Medulla oblongata (tissue), 1 donor: ENCODE results near the gene PDSS1.

Experiments used
- DNase-seq: peaks from one replicate; pipeline ENCODE4 v3.0.0-alpha.2; 2015; ENCODE audit errors: extremely low spot score

Gene PDSS1

DNA sequence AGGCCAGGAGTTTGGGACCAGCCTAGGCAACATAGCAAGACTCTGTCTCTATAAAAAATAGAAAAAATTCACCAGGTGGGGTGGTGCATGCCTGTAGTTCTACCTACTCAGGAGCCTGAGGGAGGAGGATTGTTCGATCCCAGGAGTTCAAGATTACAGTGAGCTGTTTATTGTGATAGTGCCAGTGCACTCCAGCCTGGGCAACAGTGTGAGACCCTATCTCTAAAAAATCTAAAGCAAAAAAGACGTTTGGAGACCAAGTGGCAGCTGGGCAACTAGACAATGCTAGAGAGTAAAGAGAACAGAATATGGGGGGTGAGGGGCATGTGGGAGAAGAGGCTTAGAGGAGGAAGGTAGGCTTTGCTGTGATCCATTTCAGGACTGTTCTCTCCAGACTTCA lies 1.4 kb downstream of the PDSS1 start:
- DNase-seq: no peak

DNA sequence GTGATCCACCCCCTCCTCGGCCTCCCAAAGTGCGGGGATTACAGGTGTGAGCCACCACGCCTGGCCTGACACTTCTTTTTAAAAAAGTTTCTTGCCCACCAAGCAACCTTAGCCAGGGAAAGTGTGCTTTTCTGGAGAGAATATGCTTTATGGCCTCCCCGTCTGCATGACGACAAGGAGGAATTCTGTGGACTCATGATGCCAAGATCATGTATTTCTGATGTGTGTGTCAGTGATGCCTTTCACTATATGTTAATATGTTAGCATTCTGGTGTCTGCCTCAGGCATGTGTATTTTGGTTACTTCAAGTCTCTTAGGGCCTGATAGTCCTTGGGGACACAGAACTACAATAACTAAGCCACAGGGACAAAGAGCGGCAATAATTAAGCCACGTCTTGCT lies 2.1 kb downstream of the PDSS1 start:
- no peak for DNase-seq

DNA sequence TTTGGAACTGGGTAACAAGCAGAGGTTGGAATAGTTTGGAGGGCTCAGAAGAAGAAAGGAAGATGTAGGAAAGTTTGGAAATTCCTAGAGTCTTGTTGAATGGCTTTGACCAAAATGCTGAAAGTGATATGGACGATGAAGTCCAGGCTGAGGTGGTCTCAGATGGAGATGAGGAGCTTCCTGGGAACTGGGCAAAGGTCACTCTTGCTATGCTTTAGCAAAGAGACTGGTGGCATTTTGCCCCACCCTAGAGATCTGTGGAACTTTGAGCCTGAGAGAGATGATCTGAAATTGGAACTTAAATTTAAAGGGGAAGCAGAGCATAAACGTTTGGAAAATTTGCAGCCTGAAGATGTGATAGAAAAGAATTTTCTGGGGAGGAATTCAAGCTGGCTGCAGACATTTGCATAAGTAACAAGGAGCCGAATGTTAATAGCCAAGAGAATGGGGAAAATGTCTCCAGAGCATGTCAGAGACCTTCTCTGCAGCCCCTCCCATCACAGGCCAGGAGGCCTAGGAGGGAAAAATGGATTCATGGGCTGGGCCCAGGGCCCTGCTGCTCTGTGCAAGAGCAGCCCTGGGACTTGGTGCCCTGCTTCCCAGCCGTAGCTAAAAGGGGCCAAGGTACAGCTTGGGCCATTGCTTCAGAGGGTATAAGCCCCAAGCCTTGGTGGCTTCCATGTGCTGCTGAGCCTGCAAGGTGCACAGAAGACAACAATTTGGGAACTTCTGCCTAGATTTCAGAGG lies 3.6 kb downstream of the PDSS1 start:
- DNase-seq: no peak

DNA sequence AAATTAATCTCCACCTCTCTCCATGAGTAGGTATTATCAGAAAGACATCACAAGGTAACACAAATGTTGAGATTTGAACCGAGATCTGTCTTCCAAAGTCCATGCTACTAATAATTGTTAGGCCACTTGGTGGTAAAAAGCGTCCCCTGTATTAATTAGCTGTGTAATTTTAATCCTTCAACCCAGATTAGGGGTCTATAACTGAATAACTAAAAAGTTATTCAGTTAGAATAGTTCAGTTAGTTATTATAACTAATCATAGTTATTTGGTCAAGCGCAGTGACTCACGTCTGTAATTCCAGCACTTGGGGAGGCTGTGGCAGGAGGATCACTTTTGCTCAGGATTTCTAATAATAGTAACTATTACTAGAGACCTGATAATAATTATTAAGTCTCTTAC lies 5.6 kb downstream of the PDSS1 start:
- no peak for DNase-seq

DNA sequence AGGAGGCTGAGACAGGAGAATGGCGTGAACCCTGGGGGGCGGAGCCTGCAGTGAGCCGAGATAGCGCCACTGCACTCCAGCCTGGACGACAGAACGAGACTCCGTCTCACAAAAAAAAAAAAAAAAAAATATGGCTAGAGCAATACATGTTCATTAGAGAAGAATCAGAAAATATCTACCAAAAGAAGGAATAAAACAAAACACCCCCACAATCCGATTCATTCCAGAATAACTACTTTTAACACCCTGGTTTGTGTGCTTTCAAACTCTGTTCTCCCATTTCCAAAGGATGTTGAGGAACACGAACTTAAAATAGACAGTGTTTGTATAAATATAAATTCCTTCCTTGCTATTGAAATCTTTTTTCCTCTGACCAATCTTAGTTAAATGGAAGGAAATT lies 6.5 kb downstream of the PDSS1 start:
- DNase-seq: no peak

DNA sequence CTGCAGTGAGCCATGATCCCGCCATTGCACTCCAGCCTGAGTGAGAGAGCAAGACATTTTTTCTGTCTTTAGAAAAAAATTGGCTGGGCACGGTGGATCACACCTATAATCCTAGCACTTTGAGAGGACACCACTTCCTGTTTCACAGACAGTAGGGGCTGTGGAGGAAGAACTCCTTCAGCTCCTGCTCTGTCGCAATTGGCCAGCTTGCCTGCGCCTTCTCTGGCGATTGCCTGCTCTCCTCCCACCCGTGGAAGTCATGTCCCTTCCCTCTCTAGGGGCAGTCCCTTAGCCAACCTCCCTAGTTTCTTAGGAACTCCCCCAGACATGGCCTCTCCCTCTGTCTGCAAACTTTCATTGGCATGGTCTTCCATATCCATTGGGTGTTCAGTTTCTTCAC lies 8.7 kb downstream of the PDSS1 start:
- DNase-seq: no peak

DNA sequence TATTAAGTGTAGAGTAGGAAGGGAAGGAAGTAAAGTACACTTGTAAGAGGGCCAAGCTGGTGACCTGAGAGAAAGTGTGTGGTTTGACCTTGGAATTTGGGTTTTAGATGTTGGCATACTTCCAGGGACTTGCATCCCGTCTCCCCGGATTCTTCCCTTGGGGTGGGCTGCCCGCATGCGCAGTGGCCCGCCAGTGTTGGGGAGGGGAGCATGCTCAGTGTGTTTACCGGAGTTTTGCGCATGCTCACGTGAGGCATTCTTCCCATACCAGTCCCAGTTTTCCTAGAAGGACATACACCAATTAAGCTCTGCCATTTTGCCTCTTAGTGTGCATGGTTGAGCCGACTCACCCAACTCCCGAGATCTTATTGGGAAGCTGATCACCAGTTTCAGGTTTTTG lies 9.4 kb downstream of the PDSS1 start:
- no peak for DNase-seq

DNA sequence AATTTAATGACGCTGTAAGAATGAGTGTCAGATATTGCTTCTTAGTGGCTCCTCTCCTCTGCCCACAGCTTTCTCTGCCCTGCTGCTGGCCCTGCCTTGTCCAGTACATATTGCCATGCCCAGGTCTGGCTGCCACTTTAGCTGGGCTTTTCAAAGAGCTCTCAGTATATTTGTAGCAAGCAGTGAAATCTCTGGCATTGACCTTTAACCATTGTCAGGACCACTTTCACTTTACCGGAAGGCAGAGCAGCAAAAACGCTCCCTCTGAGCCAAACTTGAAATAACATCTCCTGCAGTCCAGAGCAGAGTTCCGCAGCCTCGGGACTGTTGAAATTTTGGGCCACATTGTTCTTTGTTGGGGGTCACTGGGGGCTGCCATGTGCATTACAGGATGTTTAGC lies 13.8 kb downstream of the PDSS1 start:
- no peak for DNase-seq

DNA sequence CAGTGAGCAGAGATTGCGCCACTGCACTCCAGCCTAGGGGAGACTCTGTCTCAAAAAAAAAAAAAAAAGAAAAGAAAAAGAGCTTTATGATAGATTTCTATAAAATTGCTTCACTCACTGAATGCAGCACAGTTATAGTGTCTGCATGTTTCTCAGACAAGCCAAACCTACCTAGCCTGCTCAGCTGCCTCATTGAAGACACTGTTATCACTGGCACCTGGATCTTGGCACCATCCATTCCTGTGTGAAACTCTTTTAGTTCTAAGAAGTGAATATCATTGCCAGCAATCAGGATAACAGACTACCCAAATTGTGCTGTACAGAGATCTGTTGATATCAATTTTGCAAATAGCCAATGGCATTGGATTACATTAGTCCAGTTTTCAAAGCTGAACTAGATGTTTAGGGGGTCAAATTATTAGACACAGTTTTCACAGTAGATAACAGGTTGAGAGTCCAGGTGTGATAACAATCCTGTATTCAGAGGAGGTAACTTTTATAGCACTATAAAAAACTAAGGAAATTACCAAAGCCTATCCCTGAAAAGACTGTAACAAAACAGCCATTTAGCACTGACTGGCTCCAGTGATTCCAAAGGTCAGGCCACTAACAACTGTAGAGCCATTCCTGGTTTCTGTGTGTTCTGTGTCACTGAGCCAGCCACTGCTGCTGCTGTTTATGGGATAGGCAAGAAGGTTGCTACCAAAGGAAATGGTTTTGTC lies 17.1 kb downstream of the PDSS1 start:
- DNase-seq: no peak

DNA sequence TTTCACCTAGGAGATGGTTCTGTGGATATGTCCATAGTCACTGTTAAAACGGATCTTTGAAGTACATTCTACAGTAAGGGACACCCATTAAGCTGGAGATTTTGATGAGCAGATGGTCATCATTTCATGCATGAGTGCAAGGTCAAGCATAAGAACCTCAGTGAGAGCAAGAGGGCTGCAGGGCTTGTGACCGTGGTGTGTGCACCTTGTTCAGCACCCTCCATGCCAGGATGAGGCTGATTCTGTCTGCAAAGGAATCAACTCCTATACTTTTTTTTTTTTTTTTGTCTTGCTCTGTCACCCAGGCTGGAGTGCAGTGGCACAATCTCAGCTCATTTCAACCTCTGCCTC lies 17.6 kb downstream of the PDSS1 start:
- DNase-seq: no peak

DNA sequence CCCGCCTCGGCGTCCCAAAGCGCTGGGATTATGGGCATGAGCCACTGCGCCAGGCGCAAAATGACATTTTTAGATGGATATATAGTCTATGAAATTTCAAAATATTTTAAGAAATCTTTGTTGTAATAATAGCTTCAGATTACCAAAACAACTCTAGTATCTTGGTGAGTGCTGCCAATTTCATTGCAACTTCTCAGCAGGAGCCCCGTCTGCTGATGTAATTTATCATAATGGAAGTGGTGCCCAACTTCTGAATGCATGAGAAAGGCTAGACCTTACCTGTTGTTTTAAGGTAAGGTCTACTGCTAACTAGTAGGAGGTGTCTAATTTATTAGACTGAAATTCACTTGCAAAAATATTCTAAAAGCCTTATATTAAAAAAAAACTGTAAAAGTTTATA lies 20.0 kb downstream of the PDSS1 start:
- no peak for DNase-seq

DNA sequence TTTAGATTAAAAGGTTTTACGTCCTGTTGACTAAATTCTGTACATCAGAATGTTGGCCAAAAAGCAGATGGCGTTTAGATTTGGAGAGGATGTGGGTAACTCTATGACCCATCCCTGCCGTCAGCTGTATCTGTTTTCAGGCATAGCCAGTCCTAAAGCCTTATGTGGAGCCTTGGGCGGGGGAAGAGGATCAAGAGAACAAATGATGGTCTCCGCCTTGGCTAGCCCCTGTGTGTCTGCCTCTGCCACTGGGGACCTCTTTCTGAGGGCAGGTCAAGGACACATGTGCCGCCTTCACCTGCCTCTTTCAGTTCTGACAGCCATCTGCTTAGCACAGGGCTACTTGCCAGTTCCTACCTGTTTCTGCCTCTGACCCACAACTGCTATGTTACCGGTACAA lies 24.1 kb downstream of the PDSS1 start:
- no peak for DNase-seq

DNA sequence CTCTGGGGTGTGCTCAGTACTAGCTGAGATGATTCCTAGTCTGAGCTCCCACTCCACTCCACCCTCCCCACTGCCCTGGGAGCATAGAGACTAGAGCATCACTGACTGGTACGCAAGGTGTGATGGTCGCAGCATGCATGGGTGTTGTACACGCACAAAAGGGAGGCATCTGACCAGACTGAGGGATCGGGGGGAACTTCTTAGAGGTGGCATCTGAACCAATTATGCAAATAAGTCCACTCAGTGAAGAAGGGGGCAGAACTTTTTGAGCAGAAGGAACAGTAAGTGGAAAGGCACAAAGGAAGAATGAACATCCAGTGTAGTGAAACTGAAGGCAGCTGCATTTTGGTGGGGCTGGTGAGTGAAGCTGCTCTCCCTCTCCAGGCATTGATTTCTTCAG lies 25.5 kb downstream of the PDSS1 start:
- no peak for DNase-seq

DNA sequence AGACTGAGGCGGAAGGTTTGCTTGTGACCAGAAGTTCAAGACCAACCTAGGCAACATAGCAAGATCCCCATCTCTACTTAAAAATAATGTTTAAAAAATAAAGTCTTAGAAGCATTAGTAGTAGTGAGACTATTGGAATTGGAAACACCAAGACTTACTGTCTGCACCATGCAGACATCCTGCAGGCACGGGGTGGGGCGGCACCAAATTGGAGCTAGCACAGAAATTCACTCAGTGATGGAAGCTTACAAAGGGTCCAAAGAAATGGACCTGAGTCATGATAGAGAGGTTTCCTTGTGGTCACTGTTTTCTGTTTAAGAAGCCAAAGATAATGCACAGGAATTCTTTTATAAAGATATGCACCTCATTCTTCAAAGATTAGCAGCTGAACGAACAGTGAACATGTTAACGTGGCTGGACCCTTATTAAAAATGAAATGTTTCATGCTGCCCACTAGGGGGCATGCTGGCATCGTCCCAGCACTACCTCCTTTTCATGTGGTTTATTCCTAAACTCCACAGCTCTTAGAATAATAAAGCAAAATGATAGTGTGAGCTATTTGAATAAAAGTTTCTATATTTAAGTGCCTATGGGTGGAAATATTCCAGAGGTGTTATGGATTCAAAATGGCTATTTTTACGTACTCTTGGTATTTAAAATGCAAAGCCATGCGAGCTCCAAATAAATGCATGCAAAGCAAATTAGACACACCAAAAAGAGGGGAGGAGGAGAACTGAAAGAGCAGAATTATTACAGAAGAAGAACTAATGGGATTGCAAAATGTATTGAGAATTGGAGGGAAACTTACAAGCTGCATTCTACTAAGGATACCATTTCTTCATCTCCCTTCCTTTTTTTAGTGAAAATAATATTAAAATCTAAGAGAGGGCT lies 28.6 kb downstream of the PDSS1 start:
- DNase-seq: peak; percentile 86

DNA sequence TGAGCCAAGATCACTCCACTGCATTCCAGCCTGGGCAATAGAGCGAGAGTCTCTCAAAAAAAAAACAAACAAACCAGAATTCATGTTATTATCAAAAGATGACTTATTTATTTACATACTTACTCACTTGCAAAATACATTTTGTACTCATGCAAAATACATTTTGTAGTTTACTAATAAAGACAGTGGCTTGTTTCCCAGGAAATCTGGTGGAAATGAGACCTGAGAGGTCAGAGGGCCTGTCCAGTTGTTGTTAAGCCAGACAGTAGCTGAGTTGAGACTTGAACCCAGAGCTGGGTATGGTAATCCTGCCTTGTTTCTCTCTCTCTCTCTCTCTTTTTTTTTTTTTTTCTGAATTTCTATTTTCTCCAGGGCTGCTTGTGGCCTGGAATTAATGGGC lies 29.5 kb downstream of the PDSS1 start:
- DNase-seq: no peak

DNA sequence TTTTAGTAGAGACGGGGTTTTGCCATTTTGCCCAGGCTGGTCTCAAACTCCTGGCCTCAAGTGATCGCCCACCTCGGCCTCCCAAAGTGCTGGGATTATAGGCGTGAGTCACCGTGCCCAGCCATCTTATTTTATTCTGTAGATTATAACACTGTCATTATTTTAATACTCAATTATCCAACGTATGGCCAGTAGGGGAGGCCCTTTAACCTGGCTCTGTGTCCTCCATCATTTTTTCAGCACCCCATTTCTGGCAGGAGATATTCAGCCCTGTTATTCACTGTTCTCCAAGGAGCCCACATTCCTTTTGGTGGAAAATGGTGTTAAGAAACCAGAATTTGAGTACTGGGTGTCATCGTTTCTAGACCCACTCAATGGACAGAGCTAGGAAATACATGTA lies 31.5 kb downstream of the PDSS1 start:
- no peak for DNase-seq

DNA sequence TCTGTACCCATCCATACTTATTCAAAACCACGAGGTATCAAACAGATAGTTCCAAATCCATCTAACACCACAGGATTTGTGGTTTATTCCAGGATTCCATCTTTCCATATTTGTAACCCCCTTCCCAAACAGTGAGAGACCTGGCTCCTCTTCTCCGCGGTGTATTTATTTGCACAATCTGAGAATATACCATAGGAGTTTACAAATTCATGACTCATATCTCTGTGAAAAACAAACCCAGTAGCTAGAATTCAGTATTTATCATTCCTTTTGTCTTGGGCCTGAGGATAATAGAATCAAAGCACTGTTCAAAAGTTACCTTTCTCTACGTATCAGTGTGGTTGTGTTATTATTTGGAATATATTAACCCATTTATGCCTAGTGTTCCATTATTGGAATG lies 31.9 kb downstream of the PDSS1 start:
- no peak for DNase-seq

DNA sequence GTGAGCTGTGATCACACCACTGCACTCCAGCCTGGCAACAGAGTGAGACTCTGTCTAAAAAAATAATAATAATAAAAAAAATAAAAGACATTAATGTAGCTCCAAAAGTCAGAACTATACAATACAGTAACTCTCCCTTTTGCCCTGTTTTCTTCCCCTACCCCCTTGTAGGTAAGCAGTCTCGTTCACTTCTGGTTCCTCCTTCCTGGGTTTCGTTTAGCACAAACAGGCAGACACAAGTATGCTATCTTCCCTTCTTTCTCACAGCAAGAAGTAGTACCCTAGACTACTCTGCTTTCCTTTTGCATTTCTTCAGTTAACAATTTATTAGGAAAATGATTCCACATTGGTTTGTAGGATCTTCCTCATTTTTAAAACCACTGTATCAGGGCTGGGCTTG lies 33.1 kb downstream of the PDSS1 start:
- DNase-seq: peak; percentile 52

DNA sequence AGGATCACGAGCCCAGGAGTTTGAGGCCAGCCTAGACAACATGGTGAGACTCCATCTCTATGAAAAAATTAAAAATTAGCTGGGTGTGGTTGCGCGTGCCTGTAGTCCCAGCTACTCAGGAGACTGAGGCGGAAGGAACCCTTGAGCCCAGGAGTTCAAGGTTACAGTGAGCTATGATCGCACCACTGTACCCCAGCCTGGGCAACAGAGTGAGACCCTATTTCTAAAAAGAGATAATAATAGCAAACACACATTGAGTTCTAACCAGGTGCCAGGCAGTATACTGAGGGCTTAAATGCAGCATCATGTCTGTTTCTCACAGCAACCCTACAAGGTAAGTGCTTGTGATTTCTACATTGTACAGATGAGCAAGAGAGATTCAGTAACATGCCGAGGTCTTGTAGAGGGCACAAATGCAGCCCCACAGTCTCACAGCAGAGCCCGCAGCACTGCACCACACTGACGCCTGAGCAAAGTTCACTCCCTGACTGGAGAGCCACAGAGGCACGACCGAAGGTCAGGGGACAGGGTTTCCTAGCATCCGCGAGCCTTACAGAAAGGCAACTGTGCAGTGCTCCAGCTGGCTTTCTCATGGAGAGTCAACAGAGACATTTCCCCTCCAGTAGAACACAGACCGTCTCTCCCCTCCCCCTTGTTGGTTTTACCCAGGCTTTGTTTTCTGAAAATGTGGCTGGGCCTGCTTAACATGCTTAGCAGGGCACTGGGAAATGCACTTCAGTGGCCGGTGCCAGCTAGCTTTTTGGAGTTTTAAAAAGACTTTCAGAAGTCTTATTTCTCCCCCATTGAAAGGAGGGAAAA lies 36.5 kb downstream of the PDSS1 start:
- peak; percentile 86 for DNase-seq

DNA sequence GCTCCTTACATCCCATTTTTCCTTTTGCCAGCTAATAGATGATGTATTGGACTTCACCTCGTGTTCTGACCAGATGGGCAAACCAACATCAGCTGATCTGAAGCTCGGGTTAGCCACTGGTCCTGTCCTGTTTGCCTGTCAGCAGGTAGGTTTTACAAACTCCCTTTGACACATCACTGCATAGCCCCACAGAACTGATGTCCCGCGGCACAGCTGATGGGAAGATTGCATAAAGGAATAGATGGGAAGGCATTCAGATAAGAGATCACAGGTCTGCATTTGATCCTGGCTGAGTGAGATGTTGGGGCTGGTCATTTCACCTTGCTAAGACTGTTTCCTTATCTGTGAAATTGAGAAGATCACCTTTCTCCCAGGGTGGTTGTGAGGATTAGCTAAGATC lies 37.9 kb downstream of the PDSS1 start:
- no peak for DNase-seq

DNA sequence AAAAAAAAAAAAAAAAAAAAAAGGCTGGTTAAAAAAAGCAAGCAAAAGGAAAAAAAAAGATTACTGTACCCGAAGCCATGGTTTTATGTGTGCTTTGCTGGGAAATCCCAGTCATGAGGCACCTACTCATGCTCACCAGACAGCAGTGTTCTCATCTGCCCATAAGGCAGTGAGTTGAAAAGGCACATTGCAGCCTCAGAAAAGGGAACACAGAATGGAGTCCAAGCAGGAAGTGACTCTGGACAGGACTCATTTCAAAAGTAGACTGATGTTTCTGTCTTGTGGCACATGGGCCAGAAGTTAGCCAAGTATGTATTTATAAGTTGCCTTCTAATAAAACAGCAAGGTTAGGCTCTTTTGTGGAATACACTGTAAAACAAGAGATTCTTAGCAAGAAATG lies 40.2 kb downstream of the PDSS1 start:
- peak; percentile 88 for DNase-seq
